Right renal pelvis (tissue), 4 donors: ENCODE measurements around the gene LSM12. TPM values are rescaled to one million over a fixed set of nuclear protein-coding genes. Genes with fewer than 3 reads are reported as not detected.

Experiments
- DNase-seq, 4 donors: peaks; one replicate each; pipeline ENCODE4 v3.0.0-alpha.2; 2013; ENCODE audit warnings: low read depth in 4 of 4, low spot score in 3 of 4, missing footprints in 1 of 4
- polyA plus RNA-seq, 4 donors: library from polyadenylated mRNA; unstranded; fragments of 120-200 nt; gene quantifications; one replicate each; pipeline ENCODE4 v1.2.1, GENCODE V29; 2013; ENCODE audit not compliant: insufficient read length in 4 of 4

LSM12 gene
- polyA plus RNA-seq, 4 donors = 38.5 to 48.4 (median 45.7) TPM

DNA sequence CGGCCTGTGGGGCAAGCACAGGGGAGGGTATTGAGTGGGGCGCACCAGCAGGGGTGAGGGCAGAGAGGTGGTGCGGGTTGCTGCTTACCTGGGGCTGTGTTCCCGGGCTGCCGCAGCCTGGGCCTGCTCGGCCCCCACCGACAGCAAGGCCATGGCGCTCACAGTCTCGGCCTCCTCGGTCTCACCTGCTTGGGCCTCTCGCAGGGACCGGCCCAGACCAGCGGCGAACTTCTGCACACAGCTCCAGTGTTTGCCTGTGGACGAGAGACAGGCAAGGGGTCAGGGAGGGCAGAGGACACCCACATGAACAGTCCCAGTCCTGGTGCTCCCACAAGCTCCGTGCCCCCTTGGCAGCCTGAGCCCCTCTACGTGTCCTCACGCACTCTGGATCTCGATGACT is 11.9 kb upstream of the LSM12 start:
- DNase-seq = no peak

DNA sequence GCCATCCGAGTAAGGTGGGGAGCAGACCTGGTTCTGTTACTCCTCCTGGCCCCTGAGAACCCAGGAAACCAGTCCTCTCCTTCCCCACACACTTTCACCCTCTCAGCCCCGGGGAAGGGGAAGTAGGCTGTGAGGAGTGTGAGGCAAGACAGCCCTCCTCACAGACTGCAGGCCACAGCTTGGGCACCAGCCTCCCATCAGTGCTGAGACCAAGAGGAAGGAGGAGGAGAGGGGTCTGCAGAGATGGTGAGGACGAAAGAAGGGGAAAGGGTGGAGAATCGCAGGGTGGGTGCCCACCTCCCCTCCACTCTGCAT is 11.1 kb upstream of the LSM12 start:
- DNase-seq = no peak

GRCh38 chr17:44076716-44077594 is 10.5 kb upstream of the LSM12 start:
- no peak for DNase-seq

DNA sequence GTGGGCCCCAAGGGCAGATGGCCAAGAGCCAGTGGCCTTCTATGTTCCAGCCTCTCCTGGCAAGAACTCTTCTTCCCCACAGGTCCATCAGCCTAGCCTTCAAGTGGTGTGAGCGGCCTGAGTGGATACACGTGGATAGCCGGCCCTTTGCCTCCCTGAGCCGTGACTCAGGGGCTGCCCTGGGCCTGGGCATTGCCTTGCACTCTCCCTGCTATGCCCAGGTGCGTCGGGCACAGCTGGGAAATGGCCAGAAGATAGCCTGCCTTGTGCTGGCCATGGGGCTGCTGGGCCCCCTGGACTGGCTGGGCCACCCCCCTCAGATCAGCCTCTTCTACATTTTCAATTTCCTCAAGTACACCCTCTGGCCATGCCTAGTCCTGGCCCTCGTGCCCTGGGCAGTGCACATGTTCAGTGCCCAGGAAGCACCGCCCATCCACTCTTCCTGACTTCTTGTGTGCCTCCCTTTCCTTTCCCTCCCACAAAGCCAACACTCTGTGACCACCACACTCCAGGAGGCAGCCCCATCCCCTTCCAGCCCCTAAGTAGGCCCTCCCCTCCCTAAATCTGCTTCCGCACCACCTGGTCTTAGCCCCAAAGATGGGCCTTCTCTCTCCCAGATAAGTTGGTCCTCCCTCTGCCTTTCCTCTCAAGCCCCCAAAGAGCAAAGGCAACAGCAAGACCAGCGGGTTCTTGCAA is 9.3 kb upstream of the LSM12 start:
- DNase-seq = no peak

GRCh38 chr17:44074911-44075285 is 8.4 kb upstream of the LSM12 start:
- DNase-seq = no peak

- DNase-seq = no peak
Measured at GRCh38 chr17:44074231-44074910, 7.9 kb upstream of the LSM12 start.

- no peak for DNase-seq
Measured at GRCh38 chr17:44071772-44072171, 5.3 kb upstream of the LSM12 start.

- DNase-seq = no peak
Measured at GRCh38 chr17:44071198-44071520, 4.7 kb upstream of the LSM12 start.

GRCh38 chr17:44070455-44071197 is 4.2 kb upstream of the LSM12 start, which contains the start of gene G6PC3:
Gene G6PC3 (plus strand): TSS chr17:44070735. CDS start chr17:44070966, 231 bp downstream.
- peak; percentile 88 to 96 (median 94) for DNase-seq

- DNase-seq = peak in 1 of 4 donors; percentile 25
Measured at GRCh38 chr17:44069974-44070454, 3.5 kb upstream of the LSM12 start.

- DNase-seq = no peak
Measured at GRCh38 chr17:44067545-44067940, 1.1 kb upstream of the LSM12 start.

- no peak for DNase-seq
Measured at GRCh38 chr17:44065668-44066203, 735 bp downstream of the LSM12 start.

- DNase-seq = no peak
Measured at GRCh38 chr17:44063704-44064639, 2.5 kb downstream of the LSM12 start.

- no peak for DNase-seq
Measured at GRCh38 chr17:44062871-44063270, 3.6 kb downstream of the LSM12 start.

DNA sequence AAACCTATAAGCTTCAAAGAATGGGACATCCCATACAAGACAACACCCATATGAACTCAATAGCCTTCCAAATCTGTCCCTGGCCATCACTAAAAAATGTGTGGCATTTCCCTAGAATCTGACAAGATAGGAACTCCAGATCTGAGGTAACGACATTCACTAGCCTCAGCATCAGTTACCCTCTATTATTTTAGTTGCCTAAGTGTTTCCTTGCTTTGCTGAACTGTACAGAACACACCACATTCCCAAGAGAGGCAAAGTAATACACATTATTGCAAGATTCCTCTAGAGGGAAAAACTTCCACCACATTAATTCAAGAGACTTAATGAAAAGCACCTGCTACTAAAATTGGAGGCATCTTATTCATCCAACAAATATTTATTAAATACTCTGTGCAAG is 5.0 kb downstream of the LSM12 start:
- DNase-seq = no peak

GRCh38 chr17:44059101-44059892 is 7.2 kb downstream of the LSM12 start:
- DNase-seq = no peak

DNA sequence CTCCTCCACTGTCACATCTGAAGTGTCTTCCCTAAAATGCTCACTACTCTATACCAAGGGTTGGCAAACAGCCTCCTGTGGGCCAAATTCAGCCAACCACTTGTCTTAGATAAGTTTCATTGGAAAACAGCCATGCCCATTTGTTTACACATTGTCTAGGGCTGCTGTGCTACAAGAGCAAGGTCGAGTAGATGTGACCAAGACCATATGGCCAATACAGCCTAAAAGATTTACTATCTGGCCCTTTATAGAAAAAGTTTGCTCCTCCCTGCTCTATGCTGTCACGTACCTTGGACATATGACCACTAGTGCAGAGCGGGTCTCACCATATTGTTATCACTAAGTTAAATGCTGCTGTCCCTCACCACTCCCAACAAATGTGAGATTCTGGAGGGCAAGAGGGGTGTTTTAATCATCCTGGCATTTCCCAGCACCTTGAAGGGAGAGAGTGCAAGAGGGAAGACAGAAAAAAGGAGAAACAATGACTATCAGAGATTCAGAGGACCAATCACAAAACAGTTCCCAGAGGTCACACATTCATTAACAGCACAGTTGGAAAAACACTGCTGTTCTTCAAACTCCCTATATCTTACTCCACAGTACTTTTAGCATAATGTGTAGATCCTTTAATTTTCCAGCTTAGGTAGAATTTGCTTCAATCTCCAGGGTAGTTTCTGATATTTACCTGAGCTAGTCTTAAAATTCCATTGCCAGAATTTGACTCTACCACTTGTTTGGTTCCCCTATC is 13.2 kb downstream of the LSM12 start:
- no peak for DNase-seq
